Raji (cell line): Measurements from ENCODE around the gene ST8SIA2.

Source experiments
- POLR2A ChIP-seq: IDR thresholded peaks from 2 replicates; pipeline ENCODE4 v1.6.1; 2011; ENCODE audit warnings: low read depth, low read length, control low read depth; ENCODE audit not compliant: insufficient read depth

ST8SIA2 gene

GRCh38 chr15:92453607-92454006, 59.9 kb downstream of the ST8SIA2 start:
- TF ChIP-seq POLR2A = no peak

GRCh38 chr15:92454555-92455105, 60.9 kb downstream of the ST8SIA2 start:
- no peak for TF ChIP-seq POLR2A

GRCh38 chr15:92455271-92455670, 61.6 kb downstream of the ST8SIA2 start:
- TF ChIP-seq POLR2A = no peak

- no peak for TF ChIP-seq POLR2A
Measured at GRCh38 chr15:92457471-92458041, 63.9 kb downstream of the ST8SIA2 start.

- no peak for TF ChIP-seq POLR2A
Measured at GRCh38 chr15:92460023-92460422, 66.3 kb downstream of the ST8SIA2 start.

GRCh38 chr15:92462424-92463125, 68.9 kb downstream of the ST8SIA2 start:
- no peak for TF ChIP-seq POLR2A

GRCh38 chr15:92463352-92463751, 69.7 kb downstream of the ST8SIA2 start:
- no peak for TF ChIP-seq POLR2A

- no peak for TF ChIP-seq POLR2A
Measured at GRCh38 chr15:92463826-92464225, 70.1 kb downstream of the ST8SIA2 start.

GRCh38 chr15:92466834-92467233, 73.2 kb downstream of the ST8SIA2 start:
- TF ChIP-seq POLR2A = no peak

- TF ChIP-seq POLR2A = no peak
Measured at GRCh38 chr15:92467245-92467644, 73.6 kb downstream of the ST8SIA2 start.

GRCh38 chr15:92468991-92469390, 75.3 kb downstream of the ST8SIA2 start:
- TF ChIP-seq POLR2A = no peak

- no peak for TF ChIP-seq POLR2A
Measured at GRCh38 chr15:92471288-92471687, 77.6 kb downstream of the ST8SIA2 start.

GRCh38 chr15:92473756-92474155, 80.1 kb downstream of the ST8SIA2 start:
- no peak for TF ChIP-seq POLR2A

- no peak for TF ChIP-seq POLR2A
Measured at GRCh38 chr15:92480361-92480760, 86.7 kb downstream of the ST8SIA2 start.

- TF ChIP-seq POLR2A = no peak
Measured at GRCh38 chr15:92485441-92485840, 91.8 kb downstream of the ST8SIA2 start.

GRCh38 chr15:92492551-92493115, 99.0 kb downstream of the ST8SIA2 start:
- no peak for TF ChIP-seq POLR2A
